DMS 273 treated with DMSO at 0.1 percent for 48 hours (cell line): ENCODE results near the gene KRT4.

Source experiments
- DNase-seq: peaks from one replicate; lab custom pipeline; 2025; lab: John Stamatoyannopoulos, UW

KRT4 gene

DNA sequence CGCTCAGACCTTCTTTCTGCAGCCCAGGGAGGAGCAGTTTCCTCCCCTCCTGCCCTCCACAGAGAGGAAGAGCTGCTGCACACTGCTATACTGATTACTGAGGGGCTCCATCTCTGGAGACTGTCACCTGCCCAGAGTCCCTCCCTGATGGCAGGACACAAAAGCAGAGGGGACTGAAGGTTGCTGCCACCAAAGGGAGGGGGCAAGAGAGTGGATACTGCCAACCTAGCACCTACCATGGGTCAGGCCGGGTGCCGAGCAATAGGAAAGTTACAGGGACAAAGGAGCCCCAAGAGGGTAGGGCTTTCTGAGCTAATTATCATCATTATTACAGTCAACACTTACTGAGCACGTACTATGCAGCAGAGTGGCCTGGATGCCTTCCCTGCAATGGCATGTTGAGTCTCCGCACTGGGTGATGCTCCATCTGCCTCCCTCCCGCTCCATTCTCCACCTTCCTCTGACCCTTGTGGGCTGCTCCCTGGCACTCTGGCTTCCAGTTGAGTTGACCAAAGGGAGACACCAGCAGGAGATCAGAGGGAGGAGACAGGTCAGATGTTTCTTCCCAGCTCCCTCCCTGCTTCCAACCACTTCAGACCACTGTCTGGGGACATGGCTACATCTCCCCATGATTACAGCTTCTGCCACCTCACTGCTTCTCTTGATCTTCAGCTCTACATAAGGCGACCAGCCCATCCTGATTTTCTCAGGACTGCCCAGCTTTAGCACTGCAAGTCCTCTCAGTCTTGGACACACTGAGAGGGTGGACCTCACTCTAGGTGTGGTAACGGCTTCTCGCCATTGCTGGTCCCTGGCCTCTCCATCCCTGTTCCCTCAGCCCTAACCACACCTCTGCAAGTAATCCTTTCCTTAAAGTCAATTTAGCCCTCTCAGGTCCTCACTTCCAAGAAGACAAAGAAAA lies 22.8 kb upstream of the KRT4 start:
- DNase-seq, result no peak

DNA sequence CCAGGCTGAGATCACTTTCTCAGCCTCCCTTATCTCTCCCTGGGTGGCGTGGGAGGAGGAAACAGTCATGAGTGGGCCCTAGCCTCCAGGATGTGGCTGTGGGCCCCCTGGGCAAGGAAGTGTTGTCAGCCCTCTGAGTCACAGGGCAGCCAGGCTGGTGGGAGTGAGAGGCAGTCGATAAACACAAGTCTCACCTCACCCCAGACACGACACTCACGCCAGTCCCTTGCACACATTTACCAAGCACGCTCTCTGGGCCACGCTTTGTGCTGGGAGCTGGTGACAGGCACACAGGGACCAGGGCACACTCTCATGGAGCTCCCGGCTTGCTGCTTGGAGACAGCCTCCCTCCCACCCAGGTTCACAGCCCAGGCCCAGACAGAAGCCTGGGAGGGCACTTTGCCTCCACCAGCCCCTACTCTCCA lies 22.1 kb upstream of the KRT4 start:
- DNase-seq, result no peak

DNA sequence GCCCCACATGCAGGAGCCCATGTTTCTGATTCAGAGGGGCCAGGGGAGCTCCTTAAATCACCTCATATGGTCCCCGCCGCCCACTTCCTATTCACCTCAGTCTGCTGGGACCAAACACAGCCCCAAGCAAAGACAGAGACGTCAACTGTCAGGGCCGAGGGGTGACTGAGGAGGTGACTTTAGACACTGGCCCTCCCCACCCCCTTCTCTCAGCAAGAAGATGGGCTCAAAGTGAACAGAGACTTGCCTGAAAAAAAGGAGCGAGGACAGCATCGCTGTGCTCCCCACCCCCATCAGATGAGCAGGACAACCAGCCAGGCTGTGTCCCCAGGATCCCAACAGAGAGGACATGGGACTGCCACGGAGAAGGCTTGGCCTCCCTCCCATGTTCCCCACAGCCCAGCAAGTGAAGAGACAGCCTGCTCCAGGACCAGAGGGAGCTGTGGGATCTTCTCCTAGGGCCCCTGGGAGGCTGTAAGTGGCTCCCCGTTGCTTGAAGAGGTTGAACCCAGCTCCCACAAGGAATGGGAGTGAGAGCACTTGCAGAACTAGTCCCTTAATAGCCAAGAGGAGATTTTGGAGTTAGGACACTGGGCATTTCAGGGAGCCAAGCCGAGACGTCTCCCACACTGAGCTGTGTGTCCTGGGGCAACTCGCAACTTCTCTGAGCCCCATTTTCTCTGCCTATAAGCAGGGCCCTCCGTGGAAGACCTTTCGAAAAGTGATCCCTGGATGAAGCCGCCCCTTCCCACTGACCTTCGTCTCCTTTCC lies 21.5 kb upstream of the KRT4 start:
- no peak for DNase-seq

DNA sequence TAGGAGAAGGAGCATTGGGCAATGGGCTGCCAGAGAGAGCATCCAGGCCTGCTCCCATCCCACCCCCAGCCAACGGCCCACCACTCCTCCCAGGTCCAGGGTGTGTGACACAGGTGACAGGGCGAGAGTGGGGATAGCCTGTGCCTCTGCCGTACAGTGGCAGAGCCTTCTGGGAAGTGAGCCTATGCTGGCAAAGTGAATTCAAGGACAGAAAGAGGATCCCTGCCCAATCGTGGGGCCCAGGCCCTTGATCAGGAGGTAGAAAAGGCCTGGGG lies 20.7 kb upstream of the KRT4 start:
- DNase-seq, result no peak

DNA sequence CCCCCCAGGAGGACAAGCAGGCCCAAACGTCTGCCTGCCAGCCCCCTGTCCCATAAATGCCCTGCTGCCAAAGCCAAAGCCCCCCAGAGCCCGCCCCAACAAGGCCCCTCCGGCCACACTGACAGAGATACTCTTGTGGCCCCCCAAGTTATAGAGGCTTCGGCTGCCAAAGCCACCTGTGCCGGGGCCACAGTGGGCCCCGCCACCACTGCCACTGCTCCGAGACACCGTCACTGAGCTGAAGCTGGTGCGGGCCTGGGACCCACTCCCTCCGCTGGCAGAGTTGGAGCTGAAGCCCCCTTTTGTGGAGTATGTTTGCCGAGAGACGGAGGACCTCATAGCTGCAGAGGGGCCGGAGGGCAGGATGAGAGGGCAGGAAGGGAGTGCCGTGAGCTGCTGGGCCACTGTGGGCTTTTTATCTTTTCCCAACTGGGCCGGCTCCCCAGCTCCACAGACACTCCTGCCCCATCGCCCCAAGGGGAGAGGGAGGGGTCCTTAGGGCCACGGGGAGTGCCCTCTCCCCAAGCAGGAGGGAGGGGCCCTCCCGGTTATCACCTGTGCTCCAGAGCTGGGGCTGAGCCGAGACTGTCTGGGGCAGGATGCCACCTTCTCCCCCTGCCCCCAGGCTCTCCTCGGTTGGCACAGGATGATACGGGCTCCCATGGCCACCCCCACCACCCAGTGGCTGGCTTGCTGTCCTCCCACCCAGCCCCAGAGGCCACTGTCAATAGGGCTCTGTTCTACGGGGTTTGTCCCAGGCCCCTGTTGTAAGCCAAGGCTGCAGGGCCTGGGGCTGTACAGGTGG lies 20.2 kb upstream of the KRT4 start, which contains the start of gene KRT79:
TSS of gene KRT79 (minus strand) at position 390 of the 805 bp plus-strand sequence. CDS start at position 339, 51 bp downstream.
- DNase-seq, result no peak

DNA sequence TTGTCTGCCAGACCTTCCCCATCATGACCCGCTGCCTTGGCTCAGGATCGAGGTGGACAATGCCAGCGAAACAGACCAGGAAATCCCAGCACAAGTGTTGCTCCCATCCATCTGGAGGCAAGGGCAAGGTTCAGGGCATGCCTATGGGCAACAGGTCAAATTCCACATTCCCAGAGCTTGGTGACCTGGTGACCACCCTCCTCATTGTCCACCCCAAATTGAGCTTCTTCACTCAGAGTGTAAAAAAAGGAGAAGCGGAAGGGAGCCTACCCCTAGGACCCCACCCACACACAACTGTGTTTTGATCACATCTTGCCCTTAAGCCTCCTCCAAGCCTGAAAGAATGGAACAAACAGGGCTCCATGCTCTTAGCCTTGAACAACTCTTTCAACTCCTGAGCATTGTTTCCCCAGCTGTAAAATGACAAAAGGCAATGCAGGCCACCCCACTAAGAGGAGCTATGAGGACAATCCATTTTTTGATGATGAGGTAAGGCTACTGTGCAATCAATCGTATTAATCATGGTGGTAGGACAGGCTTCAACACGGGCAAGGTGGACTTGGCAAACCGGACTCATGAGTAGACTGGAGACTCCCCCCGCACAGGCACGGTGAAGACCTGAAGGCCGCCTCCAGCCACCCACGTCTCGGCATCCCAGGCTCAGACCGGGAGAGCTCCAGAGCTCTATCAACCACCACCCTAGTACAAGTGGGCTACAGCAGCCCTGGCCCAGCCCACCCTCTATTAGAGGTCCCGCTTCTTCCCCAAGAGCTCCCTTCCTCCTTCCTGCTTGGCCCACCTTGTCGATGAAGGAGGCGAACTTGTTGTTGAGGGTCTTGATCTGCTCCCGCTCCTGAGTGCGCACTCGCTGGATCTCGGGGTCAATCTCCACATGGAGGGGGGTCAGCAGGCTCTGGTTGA lies 19.3 kb upstream of the KRT4 start:
- DNase-seq, result no peak

DNA sequence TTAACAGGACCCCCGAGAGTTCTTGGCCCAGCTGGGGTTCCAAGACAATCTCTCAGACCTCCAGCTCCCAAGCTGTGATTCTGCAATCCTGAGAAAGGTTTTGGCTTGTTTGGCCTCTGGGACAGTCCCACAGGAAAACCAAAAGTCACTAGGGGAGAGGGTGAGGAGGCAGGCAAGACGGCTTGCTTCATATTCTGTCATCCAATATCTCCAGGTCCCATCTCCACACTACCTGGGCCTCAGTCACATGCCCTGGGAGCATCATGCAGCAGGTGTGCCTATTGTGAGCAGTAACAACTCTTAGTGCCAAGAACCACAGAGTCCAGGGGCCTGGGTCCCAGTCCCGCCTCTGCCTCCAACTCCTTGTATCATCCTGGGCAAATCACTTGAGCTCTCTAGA lies 18.5 kb upstream of the KRT4 start:
- no peak for DNase-seq

DNA sequence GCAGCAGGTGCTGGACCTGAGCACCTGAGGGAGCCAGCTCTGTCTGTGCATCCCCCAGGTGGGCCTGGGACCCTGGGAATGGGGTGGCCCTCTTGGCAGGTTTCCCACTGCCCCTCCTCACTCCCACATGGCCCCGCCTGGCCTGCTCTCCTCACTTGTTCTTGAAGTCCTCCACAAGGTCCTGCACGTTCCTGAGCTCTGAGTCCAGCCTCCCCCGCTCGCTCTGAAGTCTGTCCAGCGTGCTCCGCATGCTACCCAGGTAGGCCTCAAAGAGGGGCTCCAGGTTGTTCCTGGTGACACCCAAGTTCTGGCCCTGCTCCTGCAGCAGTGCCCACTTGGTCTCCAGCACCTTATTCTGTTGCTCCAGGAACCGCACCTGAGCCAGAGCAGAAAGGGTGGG lies 17.3 kb upstream of the KRT4 start:
- DNase-seq, result no peak

DNA sequence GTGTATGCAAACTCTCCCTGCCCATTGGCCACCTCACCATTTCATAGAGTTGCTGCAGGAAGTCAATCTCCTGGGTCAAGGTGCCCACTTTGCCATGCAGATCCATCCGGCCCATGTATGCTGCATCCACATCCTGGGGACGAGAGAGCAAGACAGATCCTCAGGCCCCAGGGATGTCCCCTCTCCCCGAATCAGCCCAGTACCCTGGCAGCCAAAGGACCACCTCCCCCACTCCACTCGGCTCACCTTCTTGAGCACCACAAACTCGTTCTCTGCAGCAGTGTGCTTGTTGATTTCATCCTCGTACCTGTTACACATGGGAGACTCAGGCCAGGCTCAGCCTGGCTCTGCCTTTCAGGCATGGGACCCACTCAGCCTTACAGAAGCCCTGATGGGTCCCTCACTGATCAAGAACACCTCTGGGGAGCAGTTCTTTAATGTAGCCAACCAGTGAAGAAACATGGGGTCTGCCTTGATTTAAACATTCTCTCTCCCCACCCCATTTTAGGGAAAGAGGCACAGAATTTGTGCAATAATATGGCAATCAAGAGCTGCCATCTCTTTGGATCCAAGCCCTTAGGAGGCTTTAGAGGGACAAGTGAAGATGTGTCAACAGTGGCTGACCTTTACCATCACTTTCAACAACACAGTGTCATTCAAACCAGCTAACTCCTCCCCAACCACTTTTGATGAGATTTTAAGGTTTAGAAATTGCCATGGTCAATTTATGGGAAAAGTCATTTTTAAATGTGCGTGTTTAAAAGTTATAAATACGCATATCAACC lies 16.3 kb upstream of the KRT4 start:
- DNase-seq, result no peak

DNA sequence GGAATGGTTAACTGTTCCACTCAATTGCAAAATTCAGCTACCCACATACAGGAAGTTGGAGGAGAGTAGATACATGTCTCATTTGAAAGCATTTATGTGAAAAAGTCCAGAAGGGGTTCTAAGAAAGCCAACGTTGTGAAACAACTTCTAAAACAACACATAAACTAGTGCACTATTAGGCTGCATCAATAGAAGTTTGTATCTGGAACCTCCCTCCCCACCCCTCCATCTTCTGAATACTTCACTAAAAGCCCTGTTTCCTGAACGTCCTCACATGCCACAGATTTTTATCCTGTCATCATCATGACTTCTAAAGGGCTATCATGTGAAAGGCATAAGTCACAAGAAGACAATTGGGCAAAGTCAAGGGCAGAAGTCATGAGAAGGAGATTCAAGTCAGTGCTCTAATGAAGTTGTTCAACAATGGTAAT lies 14.7 kb upstream of the KRT4 start:
- DNase-seq, result no peak

DNA sequence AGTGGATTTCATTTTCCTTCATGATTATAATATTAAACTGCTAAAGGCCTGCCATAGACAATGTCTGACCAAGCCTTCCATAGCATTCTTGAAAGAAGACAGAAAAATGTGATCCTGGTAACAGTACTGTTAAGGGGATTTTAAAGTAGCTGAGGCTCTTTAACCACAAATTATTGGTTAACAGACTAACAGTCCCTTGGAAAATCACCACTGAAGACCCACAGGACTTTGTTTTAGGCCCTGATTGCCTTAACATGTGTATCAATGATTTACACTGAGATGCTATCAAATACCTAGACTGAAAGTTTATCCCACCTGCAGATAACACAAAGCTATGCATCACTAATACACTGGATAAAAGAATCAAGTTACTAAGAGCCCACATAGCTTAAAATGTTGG lies 14.2 kb upstream of the KRT4 start:
- no peak for DNase-seq

DNA sequence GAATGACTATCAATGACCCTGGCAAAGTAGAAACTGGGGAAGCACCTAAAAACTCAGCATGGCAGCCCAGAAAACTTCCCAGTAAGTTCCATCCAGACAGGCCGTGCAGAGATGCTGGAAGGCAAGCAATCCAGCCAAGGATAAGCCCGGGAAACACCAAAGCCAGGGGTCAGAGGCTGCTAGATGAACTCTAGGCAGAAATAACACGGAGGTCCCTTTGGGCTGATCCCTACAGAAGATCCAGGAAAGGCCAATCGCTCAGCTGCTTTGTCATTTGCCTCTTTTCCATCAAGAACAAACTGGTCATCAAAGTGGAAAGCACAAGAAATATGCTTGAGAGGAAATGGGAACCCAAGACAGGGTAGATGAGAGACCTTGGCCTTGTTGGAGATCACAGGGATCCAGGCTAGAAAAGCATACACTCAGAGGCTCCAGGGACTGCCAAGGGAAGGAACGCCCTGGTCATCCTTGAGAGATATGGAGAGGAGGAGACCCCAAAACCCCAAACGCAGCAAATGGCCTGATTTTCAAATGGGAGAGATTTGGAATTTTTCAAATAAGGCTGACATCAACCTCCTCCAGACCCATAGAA lies 13.7 kb upstream of the KRT4 start:
- DNase-seq, result no peak

DNA sequence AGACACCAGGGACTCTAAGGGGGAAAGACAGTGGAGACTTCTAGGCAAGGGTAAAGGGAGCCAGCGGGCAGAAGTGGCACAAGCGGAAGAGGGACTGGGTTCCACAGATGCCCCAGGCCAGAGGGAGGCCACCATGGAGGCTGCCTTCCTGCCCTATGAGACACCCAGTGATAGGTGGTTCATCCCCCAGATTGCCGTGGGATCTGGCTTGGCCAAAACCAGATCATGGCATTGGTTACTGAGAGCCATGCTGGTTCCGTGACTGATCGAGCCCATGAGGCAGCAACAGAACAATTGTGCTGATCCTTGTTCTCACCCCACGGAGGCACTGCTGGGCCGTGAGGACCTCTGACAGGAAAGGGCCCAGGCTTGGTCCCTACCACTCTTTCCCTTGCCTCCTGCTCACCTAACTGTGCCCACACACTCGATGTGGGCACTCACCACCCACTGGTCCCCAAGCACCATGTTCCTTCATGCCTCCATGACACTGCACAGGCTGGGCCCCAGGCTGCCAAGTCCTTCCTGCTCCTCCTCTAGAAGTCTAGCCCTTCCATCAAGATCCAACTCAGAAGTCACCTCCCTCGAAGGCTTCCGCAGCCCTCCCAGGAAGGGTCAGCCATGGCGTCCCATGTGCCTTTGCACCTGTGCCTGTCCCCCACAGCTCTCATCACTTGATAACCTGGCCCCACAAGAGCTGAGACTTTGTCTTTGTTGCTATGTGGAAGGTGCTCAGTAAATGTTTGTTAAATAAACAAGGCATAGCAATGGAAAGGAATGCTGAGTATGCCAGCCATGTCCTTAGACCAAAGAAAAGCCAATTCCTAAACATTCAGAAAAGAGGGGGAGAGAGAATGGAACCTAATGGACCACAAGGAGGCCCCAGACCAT lies 12.9 kb upstream of the KRT4 start:
- no peak for DNase-seq

DNA sequence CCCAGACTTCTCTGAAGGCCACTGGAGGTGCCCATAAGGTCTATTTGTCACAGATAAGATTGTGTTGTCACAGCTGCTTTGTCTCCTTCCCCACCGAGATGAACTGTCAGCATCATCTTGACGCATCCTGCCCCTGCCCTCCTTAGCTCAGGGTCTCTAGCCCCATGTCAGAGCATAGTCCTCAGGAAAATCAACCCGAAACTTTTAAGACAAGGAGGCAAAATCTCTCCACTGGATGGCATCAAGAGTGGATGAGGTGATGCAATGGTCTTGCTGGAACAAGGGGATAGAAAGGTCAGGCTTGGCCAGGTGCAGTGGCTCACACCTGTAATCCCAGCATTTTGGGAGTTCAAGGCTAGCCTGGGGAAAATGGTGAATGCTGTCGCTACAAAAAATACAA lies 12.0 kb upstream of the KRT4 start:
- no peak for DNase-seq

DNA sequence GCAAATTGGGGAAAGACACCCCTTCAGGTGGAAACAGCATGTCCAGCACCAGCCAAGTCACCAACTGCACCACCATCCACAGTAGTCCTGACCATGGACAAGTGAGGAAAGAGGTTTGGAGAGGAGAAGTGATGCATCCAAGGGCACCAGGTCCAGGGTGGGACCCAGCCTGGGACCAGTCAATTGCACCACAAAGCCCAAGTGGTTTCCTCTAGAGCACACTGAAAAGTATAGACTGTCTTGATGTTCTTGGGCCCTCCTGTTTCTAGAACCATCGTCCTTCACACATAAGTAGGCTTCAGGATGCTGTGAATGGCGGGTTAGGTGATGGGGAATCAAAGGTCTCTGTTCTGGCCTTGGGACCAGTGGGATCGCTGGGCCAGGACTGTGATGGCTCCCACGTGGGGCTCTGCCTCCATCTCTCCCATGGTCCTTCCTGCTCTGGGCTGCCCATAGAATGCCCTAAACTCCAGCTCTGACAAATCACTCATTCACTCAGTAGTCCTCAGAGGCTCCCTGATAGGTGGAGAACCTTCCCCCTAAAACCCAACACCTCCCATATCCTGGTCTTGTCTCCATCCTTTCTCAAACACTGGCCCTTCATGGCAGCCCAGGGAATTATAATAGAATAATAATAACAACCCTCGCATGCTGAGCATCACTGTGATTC lies 11.0 kb upstream of the KRT4 start:
- no peak for DNase-seq

DNA sequence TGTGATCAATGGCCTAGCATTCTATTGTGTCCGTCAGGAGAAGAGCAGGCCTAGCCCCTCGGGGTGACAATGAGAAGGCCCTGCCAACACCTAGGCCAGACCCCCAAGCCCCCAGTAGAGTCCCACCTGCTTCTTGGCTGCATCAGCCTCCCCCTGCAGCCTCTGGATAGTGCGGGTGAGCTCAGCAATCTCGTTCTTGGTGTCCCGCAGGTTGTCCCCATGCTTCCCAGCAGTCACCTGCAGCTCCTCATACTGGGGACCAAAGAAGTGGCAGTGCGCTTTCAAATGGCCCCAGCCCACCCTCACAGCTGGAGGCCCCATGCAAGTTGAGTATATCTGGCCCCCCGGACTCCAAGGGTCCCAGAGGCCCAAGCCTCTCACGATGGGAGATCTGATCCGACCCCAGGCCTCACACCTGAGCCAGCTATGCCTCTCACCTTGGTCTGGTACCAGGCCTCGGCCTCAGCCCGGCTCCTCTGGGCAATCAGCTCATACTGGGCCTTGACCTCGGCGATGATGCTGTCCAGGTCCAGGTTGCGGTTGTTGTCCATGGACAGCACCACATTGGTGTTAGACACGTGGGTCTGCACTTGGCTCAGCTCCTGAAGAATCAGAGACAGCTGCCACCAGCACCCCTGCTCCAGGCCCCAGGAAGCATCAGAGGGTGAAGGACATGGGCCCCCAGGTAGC lies 10.0 kb upstream of the KRT4 start:
- no peak for DNase-seq

DNA sequence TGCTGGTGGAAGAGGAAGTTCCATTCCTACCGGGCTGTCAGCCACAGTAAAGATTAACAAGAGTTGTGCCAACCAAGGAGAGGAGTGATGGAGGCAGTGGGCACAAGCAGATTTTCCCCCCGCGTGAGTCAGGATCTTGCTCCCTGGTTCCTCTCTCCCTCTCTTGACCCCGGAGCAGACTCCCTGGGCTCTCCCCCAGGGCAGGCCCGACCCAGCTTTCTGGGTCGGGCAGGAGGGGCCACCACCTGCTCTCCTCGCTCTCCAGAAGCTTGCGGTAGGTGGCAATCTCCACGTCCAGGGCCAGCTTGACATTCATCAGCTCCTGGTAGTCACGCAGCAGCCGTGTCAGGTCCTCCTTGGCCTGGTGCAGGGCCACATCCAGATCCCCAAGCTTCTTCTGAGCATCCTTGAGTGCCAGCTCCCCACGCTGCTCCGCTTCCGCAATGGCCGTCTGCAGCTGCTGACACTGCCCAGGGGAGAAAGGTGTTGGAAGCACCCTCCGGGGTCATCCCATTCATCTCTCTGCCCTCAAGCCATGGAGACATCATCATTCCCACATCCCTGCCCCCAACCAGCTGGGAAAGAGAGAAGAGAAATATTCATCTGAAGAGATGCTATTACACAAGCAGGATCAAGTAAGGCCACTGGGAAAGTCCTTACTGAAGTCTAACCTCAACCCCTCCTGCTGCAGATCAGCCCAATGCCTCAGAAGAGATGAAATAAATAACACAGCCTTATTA lies 9.0 kb upstream of the KRT4 start:
- no peak for DNase-seq
